GM12891 (cell line): ENCODE measurements around the gene ESR1.

ENCODE experiments used
- DNase-seq: peaks from one replicate; pipeline ENCODE4 v3.0.0; 2011; ENCODE audit warnings: low spot score; ENCODE audit not compliant: insufficient read length
- FAIRE-seq: peaks from 2 replicates; lab custom pipeline; 2011; peaks lifted over from hg19 to GRCh38; lab: Jason Lieb, UNC
- PAX5 ChIP-seq: IDR thresholded peaks from 2 replicates; pipeline ENCODE4 v1.6.1; 2011; ENCODE audit warnings: low read length, moderate library complexity, mild to moderate bottlenecking; ENCODE audit not compliant: insufficient read depth, severe bottlenecking
- POLR2A ChIP-seq: IDR thresholded peaks from 2 replicates; pipeline ENCODE4 v1.6.1; 2011; ENCODE audit warnings: low read depth, low read length, control low read depth
- POLR2AphosphoS5 ChIP-seq: IDR thresholded peaks from 2 replicates; pipeline ENCODE4 v1.6.1; 2011; ENCODE audit warnings: low read depth, low read length, control low read depth
- POU2F2 ChIP-seq: IDR thresholded peaks from 2 replicates; pipeline ENCODE4 v1.6.1; 2011; ENCODE audit warnings: low read depth, mild to moderate bottlenecking, control low read depth, low read length, moderate library complexity
- SPI1 ChIP-seq: IDR thresholded peaks from 2 replicates; pipeline ENCODE4 v1.6.1; 2011; ENCODE audit warnings: low read depth, low read length, control low read depth
- TAF1 ChIP-seq: IDR thresholded peaks from 2 replicates; pipeline ENCODE4 v1.6.1; 2011; ENCODE audit warnings: low read depth, low read length, control low read depth

Gene ESR1

DNA sequence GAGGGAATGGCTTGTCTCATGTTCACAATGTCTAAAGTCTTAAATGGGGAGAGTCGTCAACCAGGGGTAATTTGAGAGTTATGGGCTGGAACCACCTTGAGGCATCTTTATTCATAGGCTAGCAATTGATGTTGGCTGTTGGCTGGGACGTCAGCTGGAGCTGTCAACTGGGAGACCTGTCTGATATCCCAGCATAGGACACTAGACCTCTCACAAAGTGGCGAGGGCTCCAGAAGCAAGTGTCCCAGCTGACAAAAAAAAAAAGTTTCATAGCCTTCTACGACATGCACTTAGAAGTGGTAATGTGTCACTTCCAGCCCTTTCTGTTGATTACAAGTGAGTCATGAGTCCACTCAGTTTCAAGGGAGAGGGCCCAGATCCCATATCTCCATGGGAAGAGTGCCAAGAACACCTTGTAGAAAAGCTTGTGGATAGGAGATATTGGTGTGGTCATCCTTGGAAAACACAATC, 278.0 kb downstream of the ESR1 start:
- TF ChIP-seq POU2F2 (no peak), POLR2AphosphoS5 (no peak), POLR2A (no peak), PAX5 (no peak), TAF1 (no peak), SPI1 (no peak)
- no peak for FAIRE-seq
- DNase-seq: no peak

DNA sequence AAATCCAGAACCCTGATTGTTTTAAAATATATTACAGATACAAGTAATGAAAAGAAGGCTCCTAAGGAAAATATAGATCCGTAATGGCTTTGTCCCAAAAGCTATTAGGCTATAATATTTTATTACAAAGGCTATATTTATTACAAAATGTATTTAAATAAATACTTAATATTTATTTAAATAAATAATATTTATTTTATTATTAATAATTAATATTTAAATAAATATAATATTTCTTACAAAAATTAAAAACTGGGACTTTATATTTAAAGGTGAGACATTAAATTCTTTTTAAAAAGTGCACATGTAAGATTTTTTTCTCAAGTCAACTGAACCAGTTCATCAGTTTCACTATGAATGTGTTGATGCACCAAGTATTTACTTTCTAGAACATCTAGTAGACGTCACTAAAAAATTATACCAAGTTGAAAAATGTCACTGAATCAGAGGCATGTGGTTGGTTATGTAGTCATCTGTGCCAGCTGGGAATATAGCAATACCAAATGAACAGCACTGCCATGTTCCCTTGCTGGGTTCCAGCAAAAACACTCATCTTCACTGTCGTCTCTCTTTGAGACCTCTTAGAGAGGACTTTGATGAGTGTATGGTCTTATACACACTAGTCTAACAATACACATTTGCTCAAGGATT, 278.9 kb downstream of the ESR1 start:
- TF ChIP-seq TAF1: no peak
- no peak for TF ChIP-seq PAX5
- no peak for TF ChIP-seq POU2F2
- TF ChIP-seq SPI1: no peak
- no peak for TF ChIP-seq POLR2AphosphoS5
- TF ChIP-seq POLR2A: no peak
- FAIRE-seq: no peak
- DNase-seq: no peak

DNA sequence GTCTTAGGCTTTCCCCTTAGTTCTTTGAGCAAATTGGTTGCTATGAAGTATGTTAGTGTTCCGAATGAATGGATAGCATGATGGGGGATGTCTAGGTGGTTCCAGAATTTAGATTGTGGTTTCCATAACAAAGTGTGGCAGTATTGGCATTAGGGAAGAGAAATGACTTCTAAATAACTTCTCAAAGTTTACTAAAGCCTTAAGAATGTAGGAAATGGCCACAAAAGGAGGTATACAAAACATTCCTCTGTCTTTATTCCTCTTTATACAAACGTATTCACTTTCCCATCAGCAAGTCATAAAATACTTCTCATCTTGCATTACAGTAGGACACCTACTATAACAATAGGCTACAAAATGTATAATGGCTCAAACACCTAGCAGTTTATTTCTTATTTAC, 279.6 kb downstream of the ESR1 start:
- FAIRE-seq (no peak), DNase-seq (no peak)
- TF ChIP-seq POLR2A: no peak
- TF ChIP-seq POU2F2: no peak
- TF ChIP-seq SPI1: no peak
- TF ChIP-seq PAX5: no peak
- TF ChIP-seq POLR2AphosphoS5: no peak
- no peak for TF ChIP-seq TAF1

DNA sequence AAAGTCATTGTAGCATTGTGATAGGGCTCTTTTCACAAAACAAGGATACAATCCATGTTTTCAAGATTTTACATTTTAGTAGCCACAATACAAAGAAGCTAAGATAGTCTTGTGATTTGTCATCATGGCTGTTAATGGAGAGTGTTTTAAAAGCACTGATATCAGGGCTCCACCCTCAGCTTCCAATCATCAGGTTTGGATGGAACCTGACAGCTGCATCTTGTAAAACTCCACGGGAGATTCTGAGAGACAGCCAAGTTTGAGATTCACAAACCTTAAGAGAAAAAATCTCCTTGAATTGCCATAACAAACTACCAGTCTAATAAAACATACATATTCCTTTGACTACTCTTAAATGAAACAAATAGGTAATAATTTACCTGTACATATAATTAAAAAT, 280.2 kb downstream of the ESR1 start:
- FAIRE-seq (no peak), DNase-seq (no peak)
- no peak for TF ChIP-seq POLR2A
- TF ChIP-seq TAF1: no peak
- TF ChIP-seq SPI1: no peak
- TF ChIP-seq POU2F2: no peak
- no peak for TF ChIP-seq POLR2AphosphoS5
- TF ChIP-seq PAX5: no peak

DNA sequence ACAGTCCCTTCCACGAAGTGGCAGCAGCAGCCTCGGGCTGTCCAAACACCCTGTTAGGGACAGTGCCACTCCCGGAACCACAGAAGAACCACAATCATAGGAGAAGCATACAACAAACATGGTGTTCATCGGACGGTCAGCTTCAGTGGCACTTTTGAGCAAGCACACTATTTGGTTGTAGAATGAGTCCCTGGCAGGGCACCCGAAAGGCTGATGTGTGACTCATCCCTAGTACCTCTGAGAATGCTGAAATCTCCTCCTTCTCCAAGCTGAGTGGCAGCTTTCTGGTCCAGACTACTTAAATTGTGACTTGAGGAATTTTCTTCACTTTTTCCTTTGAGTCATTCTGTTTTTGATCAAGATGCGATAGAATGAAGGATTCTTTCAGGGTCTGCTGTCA, 282.5 kb downstream of the ESR1 start:
- FAIRE-seq: no peak
- no peak for DNase-seq
- no peak for TF ChIP-seq PAX5
- TF ChIP-seq TAF1: no peak
- TF ChIP-seq POU2F2: no peak
- TF ChIP-seq SPI1: no peak
- TF ChIP-seq POLR2A: no peak
- no peak for TF ChIP-seq POLR2AphosphoS5

DNA sequence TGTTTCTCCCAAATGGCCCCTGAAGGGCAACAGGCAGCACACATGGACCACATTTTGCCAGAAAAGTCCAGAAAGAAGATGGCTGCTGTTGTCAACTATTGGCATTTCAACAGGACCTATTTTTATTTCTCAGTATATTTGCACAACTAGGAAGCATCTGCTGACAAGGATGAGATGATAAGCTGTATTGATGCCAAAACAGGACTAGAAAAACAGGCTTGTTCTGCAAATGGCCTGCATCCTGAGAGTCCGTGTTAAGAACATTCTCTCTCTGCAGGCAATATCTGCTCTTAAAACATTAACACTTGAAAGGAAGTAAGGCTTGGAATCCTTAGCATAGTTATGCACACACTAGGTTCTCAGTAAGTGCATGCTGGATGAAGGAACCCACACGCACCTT, 283.7 kb downstream of the ESR1 start:
- no peak for FAIRE-seq
- DNase-seq: no peak
- no peak for TF ChIP-seq SPI1

DNA sequence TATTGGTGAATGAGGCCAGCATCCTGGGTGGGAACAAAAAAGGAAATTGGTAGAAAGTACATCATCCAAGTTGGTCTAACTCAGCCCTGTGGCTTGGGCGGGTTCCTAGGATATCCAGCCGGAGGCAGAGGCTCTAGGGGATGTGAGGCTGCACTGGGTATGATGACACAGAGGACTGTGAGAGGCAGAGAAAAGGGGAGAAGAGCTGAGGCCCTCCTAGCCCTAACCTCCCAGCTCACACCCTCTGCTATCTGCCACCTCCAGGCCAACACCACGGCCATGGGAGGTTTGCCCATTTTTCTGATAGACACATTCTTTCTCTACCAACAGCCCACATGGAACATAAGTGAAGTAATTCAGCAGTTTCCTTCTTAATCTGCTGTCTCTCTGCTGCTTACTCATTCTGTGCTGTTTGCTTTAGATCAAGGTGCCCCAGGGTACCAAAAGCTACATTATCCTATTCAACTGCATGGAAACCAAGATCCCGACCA, 284.4 kb downstream of the ESR1 start:
- no peak for DNase-seq
- no peak for FAIRE-seq
- TF ChIP-seq POU2F2 (no peak), TAF1 (no peak), POLR2A (no peak), POLR2AphosphoS5 (no peak), PAX5 (no peak), SPI1 (no peak)

DNA sequence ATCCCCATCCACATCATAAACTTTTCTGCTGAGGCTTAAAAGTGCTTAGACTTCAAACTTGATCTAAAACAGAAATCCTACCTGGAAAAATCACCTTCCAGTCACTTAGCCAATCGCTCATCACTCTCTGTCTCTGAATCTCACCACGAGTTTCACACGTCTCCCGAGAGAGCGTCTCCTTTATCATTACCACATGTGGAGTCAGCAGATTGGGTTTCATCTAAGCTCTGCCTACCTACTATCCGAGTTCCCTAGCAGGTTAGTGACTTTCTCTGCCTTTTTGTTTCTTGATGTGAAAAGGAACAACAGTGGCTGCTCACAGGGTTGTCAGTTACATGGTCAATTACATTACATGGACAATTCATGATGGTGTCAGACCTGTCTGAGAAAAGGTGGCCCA, 286.2 kb downstream of the ESR1 start:
- TF ChIP-seq POLR2AphosphoS5: no peak
- no peak for TF ChIP-seq TAF1
- TF ChIP-seq PAX5: no peak
- no peak for TF ChIP-seq SPI1
- no peak for TF ChIP-seq POU2F2
- no peak for TF ChIP-seq POLR2A
- FAIRE-seq (no peak), DNase-seq (no peak)

DNA sequence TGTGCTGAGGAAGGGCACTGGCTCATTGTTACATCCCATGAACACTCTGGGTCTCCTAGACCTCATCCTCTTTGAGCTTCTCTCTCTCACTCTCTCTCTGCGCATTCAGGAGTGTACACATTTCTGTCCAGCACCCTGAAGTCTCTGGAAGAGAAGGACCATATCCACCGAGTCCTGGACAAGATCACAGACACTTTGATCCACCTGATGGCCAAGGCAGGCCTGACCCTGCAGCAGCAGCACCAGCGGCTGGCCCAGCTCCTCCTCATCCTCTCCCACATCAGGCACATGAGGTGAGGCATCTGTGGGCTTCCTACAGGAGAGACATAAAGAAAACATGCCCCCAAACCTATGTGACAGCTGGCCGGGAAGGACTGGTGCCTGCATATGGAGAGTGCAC, 286.8 kb downstream of the ESR1 start:
- DNase-seq: no peak
- FAIRE-seq: no peak
- TF ChIP-seq POU2F2 (no peak), PAX5 (no peak), SPI1 (no peak), POLR2AphosphoS5 (no peak), TAF1 (no peak), POLR2A (no peak)

DNA sequence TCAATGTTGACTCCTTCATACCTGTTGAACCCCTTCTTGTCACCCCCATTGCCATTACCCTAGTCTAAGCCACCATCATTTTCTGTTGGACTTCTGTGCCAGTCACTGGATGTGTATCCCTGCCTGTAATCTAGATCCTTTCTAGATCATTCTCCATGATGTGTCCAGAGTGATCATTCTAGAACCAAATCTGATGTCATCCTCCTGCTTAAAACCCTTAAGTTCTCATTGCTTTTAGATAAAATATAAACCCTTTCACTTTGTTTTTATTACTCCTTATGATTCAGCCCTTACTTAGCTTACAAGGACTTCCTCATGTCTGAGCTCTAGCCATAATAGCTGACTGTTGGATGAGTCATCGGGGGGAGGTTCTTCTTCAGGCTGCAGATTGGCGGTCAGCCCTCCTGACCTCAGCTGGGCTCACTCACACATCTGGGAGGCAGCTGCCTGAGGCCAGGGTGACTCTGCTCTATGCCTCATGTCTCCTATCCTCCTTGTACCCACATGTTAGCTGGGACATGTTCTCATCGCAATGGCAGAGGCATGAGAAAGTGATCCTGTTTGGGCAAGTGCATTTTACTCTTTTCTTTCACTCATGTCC, 287.6 kb downstream of the ESR1 start:
- no peak for TF ChIP-seq SPI1
- no peak for TF ChIP-seq PAX5
- TF ChIP-seq POLR2A: no peak
- TF ChIP-seq POU2F2: no peak
- TF ChIP-seq POLR2AphosphoS5: no peak
- TF ChIP-seq TAF1: no peak
- FAIRE-seq (no peak), DNase-seq (no peak)
